ENCODE results near the gene PRSS57.

PRSS57 gene

GRCh38 chr19:648904-649801, 46.1 kb downstream of the PRSS57 start:
- no peak for DNase-seq

- no peak for DNase-seq
These were observed 46.9 kb downstream of the PRSS57 start for GRCh38 chr19:648305-648704.

DNA sequence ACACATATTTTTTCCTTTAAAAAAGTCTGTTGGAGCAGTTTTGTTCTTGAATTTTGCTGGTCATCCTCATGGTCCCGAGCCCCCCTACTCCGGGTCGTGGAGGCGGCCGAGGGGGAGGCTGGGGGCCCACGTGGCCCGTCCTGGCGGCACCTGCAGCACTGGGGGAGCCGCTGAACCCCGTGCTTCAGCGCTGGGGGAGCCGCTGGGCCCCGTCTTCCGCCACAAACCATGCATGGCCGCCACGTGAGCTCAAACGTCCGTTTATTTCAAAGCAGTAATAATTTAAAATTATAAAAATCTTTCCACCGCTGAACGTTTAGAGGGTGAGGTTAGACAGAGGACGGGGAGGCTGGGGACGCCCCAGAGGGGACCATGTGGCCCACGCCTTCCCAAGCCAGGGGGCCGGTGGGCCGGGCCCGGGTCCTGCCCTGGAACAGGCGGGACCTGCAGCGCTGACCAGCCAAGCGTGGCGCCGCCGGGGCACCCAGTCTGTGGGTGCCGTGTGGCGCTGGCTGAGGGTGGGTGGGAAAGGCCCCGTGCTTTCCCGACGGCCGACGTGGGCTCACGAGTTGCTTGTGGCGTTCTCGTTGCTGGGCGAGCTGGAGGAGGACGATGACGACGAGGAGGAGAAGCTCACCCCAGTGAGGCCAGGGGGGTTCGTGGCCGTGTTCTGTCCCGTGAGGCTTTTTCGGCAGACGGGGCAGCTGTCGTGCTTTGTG, 47.5 kb downstream of the PRSS57 start:
- no peak for DNase-seq

GRCh38 chr19:646779-647565, 48.3 kb downstream of the PRSS57 start:
- DNase-seq: no peak

- no peak for DNase-seq
These were observed 49.1 kb downstream of the PRSS57 start for GRCh38 chr19:645912-646778.

GRCh38 chr19:644789-645188, 50.5 kb downstream of the PRSS57 start:
- DNase-seq: no peak

DNA sequence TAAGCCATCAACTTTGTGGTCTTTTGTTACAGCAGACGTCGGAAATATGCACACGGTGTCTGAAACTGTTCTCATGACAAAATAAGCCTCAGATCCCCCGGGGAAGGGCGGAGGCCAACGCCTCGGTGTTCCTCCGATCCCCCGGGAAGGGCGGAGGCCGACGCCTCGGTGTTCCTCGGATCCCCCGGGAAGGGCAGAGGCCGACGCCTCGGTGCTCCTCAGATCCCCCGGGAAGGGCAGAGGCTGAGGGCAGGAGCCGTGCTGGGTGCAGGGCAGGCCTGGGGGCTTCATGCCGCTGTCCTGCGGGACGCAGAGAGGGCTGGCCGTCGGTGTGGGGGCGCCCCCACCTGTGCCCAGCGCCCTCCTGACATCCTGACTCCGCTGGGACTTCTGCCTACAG, 50.9 kb downstream of the PRSS57 start:
- DNase-seq: no peak

DNA sequence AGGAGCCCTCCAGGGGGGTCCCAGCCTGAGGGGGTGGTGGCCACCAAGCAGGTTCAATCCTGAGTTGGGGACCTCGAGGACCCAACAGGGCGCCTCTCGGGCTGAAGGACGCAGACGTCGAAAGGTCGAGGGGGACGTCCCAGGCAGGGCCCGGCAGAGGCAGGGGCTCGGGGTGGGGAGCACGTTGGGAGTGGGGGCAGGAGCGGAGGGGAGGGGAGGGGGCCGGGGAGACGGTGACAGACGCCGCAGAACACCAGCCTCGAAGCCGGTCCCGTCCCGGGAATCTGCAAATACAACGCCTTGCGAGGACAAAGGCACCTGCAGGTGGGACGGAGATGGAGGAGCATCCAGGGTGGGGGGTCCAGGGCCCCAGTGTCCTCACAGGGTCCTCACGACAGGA, 51.5 kb downstream of the PRSS57 start:
- DNase-seq: no peak

DNA sequence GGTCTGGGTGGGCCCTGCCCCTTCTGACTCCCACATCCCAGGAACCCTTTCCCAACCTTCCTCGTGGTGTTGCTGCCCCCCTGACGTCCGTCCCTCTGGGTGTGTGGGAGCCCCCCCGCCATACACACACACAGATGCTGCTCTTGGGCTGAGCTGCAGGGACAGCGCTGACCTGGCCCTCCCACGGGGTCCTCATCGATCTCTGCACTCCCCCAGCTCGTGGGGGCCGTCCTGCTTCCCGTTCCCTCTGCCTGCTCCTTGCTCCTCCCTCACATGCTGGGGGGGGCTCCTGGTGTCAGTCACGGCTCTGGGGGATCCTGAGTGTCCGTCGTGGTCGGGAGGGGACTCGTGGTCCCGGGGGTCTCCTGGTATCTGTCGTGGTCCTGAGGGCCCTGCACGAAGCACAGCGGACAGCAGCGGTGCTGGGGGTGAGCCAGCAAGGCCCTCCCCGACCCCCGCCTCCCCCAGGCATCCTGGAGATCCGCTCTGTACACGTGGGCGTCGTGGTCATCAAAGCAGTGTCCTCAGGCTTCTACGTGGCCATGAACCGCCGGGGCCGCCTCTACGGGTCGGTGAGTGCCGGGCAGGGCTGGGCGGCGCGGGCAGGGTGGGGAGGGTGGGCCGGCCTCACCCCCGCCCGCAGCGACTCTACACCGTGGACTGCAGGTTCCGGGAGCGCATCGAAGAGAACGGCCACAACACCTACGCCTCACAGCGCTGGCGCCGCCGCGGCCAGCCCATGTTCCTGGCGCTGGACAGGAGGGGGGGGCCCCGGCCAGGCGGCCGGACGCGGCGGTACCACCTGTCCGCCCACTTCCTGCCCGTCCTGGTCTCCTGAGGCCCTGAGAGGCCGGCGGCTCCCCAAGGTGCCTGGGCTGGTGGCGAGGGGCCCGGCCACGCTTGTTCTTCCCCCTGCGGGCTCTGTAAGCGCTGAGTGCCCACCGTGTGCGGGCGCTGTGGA, 52.2 kb downstream of the PRSS57 start:
- DNase-seq: no peak

GRCh38 chr19:641702-642101, 53.5 kb downstream of the PRSS57 start:
- DNase-seq: no peak

- no peak for DNase-seq
These were observed 54.6 kb downstream of the PRSS57 start for GRCh38 chr19:640606-641189.

DNA sequence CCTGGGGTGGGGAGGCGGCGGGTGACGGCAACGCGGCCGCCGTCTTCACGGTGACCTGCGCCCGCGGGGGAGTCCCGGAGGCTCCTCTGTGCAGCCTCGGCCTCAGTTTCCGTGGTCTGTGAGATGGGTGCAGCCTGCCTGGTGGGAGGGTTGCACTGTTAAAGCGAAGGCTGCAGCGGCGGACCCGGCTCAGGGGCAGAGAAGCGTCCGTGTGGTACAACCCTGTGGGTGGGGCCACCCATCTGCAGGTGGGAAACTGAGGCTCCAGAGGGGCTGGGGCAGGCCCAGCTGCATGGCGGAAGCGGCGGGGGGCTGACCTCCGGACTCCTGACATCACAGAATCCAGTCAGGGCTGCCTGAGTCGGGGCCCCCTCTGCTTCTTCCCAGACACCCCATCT, 55.1 kb downstream of the PRSS57 start:
- DNase-seq: no peak

DNA sequence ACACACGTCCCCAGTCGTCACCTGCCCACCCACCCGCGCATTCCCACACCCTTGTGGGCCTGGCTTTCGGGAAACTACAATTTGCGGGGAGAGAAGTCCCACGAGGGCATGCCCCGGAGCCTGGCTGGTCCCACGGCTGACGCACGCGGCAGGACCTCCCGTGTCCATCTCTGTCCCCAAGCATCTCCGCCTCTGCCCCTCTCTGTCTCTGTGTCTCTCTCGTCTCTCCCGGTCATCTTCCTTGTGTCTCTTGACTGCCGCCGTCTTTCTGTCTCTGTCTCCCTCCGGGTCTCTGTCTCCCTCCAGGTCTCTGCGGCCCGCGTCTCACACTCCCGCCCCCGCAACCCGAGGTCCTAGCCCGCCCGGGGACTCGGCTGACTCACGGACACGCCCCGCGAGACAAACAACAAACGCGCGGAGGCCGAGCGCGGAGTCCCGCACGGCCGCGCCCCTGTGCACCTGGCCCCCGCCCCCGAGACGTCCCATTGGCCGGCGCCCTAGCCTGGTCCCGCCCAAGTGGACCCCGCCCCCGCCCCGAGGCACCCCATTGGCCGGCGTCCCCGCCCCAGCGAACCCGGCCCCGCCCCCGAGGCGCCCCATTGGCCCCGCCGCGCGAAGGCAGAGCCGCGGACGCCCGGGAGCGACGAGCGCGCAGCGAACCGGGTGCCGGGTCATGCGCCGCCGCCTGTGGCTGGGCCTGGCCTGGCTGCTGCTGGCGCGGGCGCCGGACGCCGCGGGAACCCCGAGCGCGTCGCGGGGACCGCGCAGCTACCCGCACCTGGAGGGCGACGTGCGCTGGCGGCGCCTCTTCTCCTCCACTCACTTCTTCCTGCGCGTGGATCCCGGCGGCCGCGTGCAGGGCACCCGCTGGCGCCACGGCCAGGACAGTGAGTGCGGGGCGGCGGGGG, 55.7 kb downstream of the PRSS57 start, which contains the start of gene FGF22:
FGF22 (plus strand) TSS at position 627 of the 908 bp plus-strand sequence; CDS start at position 674, 47 bp downstream.
- peak; percentile 74 for DNase-seq

GRCh38 chr19:638906-639252, 56.4 kb downstream of the PRSS57 start:
- DNase-seq: no peak

Measured in NCI-H1048 (cell line).